OCI-M2 (cell line): Measurements from ENCODE around the gene ADAM30.

Experiments used
- DNase-seq: peaks from one replicate; lab custom pipeline; 2025; ENCODE audit not compliant: unreplicated experiment; lab: John Stamatoyannopoulos, UW

Gene ADAM30

DNA sequence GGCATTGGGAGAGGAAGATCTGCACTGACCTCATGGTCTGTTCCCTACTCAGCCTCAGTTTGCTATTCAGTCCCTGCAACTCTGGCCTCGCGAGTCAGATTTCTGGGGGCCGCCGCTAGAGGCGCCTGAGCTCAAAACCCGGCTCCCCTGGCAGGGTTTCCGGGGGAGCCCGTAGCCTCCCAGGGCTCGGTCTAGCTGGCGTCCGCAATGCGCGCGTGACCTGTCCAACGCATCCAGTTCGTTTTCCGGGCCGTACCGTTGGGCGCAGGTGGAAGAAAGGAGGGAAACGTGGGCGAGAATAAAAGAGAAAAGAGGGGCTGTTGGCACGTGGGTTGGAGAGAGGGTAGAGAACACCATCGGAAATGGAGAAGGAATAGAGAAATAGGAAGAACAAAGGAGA is at the start of gene ADAM30:
Gene ADAM30, minus strand, starts transcription at position 213 of the 400 bp plus-strand sequence. Its CDS starts 179 bp downstream, at position 34.
- DNase-seq = no peak

DNA sequence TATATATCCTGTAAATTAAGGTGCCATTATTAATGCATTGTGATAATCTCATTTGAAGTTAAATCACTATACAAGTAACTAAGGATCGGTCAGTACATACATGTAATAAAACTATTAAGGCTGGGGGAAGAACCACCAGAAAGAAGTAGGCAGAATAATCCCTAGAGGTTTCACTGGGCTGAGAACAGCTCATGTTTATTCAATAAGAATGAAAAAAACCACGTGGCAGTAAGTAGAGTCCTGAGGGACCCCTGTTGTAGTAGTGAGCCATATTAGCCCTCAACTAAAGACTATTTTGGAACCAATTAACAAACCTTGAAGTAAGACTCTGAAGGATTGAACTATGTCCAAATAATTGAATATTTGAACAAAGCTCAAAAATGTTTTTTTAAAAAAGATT is 46.9 kb upstream of the ADAM30 start:
- no peak for DNase-seq

DNA sequence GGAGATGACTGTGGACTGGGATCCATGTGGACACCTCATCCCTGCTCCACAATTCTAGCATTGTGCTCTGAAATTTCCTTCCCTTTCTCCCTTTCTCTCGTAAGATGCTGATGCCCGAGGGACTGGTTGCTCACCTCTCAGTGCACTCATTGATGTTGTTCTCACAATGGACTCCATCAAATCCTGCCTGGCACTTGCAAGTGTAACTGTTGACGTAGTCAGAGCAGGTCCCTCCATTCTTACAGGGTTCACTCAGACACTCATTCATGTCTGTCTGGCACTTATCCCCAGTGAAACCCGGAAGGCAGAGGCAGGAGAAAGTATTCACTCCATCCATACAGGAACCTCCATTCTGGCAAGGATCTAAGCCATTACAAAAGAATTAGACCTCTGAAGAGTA is 45.1 kb upstream of the ADAM30 start:
- DNase-seq = no peak

DNA sequence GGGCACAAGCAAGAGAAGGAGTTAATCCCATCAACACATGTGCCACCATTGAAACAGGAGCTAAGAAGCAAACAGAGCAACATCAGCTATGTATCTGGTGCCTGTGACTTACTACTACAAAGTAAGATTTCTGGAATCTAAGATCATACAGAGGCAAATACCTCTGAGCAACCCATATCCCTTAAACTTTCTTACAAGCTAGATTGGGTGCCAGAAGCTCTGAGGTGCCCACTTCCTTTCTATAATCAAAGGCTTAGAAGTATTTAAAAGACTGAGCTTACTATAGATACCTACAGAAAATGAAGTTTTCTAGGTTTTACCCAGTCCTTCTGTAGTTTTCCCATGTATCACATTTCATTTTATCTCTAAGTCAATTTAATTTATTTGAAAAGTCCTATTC is 44.4 kb upstream of the ADAM30 start:
- no peak for DNase-seq

DNA sequence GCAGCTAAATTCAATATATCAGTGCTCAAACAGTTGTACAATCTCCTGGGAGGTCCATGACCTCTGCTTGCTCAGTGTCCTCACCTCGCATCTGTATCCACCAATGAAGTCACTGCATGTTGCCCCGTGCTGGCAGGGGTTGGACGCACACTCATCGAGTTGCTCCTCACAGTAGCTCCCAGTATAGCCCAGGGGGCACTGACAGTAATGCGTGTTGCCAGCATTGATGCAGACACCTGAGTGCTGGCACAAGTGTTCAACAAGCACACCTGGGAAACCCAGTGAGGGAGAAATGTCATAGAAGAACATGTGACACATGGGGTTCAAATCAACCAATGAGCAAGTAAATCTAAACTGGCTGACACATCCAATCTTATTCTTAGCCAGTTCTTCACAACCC is 40.9 kb upstream of the ADAM30 start:
- DNase-seq = no peak

DNA sequence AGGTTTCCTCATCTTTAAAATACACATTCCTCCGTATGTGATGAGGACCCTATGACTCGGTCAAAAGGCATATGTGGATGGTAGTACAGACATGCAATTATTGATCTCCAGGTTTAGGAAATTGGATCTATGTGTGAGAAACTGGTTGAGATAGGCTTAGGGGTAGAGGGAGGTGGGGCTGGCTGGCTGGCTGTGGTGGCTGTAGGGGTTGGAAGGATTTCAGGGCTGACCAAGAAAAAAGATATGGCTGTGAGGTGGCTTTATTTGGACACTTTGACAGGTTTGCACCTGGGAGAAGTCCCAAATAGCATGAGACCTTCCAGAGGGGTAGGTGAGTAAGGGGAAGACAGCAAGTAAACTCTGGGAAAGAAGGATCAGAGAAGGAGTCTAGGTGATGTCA is 39.6 kb upstream of the ADAM30 start:
- DNase-seq = no peak

DNA sequence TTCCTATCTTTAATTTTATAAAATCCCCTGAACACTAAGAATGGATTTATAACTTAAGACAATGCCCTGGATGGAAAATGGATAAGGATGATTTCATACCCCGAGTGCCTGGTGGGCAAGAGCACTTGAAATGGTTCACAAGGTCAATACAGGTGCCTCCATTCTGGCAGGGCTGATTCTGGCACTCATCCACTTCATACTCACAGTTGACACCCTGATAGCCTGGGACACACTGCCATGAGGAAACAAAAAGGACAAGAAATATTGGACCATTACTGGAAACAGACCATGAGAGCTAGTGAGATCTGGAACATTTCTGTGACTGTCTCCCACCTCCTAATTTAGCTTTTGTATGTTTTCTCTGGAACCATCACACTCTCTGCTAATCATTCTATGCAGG is 39.1 kb upstream of the ADAM30 start:
- DNase-seq = no peak

DNA sequence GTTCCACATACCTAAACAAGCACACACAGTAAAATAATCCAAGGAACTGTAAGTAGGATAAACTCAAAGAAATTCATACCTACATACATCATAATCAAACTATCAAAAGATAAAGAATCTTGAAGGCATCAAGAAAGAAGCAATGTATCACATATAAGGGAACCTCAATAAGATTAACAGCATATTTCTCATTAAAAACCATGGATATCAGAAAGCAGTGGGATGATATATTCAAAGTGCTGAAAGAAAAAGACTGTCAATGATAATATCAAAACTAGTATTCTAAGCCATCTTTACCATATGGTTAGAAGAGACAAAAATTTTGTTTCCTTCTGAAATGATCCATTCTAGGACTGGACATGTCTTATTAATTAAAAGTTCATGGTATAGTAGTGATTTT is 37.1 kb upstream of the ADAM30 start:
- DNase-seq = no peak

DNA sequence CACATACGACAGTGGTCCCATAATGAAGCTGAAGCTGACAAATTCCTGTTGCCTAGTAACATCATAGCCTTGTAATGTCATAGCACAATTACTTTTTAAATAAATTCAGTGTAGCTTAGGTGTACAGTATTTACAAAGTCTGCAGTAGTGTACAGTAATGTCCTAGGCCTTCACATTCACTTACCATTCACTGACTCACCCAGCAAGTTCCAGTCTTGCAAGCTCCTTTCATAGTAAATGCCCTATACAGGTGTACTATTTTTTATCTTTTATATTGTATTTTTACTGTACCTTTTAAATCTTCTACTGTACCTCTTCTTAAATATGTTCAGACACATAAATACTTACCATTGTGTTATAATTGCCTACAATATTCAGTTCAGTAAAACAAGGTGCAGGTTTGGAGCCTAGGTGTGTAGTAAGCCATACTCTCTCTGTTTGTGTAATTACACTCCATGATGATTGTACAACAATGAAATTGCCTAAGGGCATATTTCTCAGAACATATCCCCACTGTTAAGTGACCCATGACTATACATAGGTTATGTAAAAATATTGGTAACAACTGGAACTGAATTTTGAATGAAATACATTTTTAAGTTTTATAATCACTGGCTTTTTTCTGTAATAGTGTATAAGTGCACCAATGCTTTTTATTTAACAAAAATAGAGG is 33.5 kb upstream of the ADAM30 start:
- DNase-seq = no peak

DNA sequence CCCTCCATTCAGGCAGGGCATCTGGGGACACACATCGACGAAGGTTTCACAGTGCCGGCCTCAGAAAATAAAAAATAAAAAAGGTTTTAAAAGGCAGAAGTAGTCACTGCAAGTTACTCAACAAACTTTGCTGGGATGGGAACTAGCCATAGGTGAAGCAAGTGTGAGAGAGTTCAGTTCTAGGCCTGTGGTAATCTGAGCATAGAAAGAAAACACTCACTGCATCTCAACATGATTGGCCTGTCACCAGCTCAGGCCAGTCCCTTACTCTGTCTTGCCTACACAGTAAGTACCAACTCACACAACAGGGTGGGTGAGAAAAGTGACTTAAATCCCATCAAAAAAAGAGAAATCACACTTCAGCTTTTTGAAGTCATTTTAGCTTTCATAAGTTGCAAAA is 30.2 kb upstream of the ADAM30 start:
- no peak for DNase-seq

DNA sequence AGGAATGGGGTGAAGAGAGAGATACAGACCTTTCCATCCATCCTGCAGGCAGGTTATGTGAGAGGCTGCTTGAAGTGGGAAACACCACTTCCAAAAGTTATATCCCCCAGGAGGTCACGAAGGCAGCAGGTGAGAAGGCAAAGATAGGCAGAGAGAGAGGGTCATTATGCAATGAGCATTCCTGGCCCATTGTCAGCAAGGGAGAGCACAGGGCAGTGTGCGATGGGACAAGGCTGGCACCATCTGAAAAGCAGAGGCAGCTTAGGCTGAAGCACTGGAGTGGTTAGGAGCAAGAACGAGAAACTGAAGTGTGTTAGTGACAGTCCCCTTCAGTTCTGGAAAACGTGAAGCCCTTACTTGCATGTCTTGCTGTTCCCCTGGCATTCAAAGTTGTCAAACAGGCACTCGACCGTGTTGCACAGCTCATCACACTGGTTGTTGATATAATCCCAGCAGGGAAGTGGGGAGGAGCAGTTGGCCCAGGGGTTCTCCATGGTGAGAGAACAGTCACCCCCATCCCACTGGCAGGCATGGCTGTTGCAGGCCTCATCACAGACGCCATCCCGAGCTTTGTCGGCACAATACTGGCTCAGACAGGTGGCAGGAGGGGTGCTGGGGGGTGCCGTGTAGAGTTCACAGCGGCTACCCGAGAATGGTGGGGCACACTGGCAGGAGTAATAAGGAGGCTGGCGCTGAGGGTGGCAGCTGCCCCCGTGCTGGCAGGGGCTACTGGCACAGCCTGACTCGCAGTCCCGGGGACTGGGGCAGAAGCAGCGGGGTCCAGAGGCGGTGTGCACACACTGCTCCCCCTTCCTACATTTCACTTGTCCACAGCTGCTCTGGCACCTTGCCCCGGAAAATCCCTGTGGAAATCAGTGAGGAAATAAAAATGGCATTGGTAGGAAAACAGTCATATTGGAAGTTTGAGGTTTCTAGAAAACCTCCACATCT is 28.9 kb upstream of the ADAM30 start:
- DNase-seq = no peak

DNA sequence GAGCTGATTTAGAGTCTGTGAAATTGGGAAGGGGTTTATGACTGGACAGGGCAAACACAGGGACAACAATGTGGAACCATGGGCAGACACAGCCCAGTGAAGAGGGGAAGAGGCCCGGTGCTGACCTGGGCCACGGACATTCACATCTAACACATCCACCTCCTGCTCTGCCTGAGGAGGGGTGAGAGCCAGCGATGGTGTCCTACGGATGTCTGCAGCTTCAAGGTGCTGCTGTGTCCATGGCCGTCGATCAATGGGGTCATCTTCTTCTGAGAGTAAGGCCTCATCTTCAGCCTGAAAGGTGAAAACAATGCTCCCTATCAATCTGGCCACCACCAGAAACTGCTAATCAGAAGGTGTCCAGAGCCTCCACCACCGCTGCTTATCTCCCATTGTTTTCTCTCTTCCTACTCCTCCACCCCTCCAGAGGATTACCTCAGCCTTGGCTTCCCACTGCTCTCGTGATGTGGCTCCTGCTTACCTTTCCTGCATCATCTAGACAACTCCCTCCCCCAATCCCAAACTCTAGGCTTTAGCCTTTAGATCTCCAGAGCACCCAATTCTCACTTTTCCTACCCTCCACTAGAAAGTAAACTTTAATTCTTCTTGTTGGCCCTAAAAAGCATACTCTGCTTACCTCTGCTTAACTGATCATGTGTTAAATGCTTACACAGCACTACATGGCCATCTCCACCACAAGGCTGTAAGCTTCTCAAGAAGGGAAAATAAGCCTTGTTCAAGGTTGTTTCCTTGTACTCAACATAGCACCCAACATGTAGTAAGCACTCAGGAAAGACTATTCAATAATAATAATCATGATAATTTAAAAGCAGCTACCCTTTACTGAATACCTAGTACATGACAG is 24.0 kb upstream of the ADAM30 start:
- DNase-seq = no peak

DNA sequence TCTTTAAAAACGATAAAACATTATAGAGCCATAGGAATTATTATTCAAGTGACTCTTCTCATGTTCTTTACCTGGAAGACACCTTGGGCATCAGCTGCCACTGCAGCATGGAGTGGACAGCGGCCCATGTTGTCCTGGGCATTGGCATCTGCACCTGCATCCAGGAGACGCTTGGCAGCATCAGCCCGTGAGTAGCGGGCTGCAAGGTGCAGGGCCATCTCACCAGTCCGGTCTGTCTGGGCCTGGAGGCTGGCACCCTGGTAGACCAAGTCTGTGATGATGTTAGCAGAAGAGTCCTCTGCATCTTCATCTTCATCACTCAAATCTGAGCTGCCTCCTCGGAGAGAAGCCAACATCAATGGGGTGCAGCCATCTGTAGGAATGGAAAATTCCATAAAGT is 22.9 kb upstream of the ADAM30 start:
- no peak for DNase-seq

DNA sequence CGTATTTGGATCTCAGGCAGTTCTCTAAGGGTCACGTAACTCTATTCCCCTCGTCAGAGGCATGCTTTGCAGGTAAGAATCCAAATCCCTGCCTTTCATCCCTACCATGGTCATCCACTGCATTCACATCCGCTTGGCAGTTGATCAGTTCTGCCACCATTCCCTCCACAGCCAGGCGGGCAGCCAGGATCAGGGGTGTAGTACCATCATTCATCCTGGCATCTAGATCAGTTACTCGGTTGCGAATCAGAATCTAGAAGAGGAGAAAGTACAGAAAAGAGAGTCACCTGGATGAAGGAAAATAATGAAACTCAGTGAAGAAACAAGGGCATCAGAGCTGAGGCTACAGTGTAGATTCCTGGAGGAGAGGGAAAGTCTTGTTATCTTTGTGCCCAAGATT is 22.0 kb upstream of the ADAM30 start:
- DNase-seq = no peak

DNA sequence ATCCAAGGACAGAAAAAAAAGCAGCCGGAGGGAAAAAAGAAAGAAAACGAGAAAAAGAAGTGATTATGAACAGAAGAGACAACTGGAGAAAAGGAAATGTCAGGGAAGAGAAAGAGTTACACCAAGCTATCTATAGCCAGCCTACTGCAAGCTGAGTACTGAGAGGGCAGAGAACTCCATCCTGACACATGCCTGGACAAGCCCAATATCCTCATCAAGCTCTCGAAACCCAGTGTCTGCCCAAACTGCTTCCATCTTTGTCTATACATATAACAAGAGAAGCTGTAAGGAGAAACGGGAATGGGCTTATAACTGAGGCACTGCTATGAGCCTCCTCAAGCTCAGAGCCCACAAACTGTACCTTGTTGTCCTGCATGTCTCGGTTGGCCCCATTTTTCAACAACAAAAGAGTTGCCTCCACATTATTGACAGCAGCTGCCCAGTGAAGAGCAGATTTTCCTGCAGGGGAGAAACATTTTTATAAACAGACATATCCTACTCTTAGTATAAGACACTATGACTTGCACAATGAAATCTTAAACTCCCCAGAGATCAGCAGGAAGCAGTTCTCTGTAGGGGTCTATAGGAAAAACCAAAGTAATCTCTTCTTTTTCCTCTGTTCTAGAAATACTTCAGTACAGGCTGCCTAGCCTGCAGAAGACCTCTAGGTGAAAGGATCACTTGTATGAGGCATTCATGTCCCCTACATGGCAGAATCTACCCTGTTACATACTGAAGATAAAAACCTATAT is 21.2 kb upstream of the ADAM30 start:
- no peak for DNase-seq

DNA sequence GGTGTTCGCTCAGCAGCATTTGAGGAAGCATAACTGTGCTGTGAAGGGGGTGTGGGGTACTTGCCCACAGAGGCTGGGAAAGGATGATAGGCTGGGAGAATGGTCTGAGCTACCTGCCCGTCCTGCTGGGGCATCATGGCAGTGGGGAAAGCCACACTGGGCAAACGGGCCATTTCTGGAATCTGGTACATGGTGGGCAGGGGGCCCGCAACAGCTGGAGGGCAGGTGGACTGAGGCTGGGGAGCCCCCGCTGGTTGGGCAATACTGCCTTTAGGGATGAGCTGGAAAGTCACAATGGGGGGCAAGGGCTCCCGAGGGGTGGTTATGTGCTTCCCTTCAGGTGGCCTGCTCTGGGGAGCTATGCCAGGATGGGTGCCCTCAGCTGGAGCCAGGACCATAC is 19.2 kb upstream of the ADAM30 start:
- DNase-seq = no peak

DNA sequence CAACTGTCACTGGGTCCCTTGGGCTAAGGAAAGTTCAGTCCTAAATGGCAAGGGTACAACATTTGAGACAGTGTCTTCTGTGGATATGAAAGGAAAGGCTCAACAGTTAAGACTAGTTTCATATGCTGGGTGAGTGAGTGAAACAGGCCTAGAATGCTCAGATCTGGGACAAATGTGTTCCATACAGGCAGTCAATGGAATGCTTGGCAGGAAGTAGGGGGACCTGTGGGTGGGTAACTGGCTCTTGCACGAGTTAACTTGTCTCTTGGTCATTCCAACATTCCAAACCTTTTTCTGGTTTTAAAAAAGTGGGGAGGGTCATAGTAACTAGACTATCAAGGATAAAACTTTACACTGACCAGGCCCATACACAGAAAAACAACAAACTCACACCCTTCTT is 17.8 kb upstream of the ADAM30 start:
- DNase-seq = no peak

DNA sequence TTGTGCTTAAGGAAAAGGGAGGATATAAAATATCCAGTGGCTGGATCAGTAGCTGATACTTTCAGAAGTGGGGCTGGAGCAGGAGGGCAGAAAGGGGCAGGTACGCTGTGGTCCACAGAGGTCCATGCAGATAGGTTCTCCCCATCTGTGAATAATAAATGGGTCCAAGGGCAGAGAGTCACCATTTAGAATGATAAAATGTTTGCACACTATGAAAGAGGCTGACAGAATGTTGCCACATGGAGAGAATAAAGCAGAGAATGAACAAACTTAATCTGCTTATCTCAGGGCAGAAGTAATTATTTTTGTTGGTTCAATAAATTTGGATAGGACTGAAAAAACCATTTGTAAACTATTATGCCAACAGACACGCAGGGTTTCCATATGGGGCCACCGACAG is 16.6 kb upstream of the ADAM30 start:
- no peak for DNase-seq

DNA sequence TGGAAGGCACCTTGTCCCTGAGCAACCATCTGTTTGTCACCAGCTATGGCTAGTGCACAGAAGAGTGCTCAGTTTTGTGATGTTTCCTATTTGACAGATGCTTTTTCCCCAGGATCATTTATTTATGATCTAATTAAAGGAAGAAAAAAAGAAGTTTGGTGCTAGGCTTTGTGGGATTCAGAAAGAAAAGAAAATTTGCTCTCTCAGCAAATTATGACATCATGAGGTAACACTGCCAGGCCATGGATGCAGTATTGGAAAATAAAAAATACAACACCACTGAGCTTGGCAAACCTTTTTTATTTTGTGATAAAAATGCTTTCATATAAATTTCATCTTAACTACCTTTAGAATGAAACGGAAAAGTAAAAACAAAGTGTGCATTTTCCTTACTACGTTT is 15.5 kb upstream of the ADAM30 start:
- no peak for DNase-seq

DNA sequence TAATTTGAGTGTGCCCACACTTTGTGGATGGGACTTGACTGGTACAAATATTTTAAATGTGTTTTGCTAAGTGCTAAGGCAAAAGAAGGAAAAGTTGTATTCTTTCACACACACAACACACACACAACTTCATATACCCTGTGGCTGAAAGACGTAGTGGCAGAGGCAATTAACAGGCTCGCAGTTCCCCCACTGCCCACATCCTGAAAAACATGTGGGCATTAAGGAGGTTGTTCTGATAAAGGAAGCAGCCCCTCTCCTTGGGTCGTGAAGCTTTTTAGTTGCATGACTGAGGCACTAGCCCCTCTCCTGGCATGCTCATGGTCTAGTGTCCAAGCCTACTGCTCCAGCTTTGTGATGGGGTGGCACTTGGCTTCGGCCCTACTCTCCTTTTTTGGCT is 14.3 kb upstream of the ADAM30 start:
- DNase-seq = no peak
